Neural progenitor cell (in vitro differentiated cells): ENCODE results near the gene TMED9. TPM values are rescaled to one million over a fixed set of nuclear protein-coding genes. Genes with fewer than 3 reads are reported as not detected.

Source experiments
- total RNA-seq: library from RNA; depleted of rRNA; stranded (reverse); fragments of >200 nt; gene quantifications from 2 replicates; pipeline ENCODE4 v1.2.3, GENCODE V29; 2015; ENCODE audit warnings: low replicate concordance

TMED9 gene
- total RNA-seq, 1 donor from 2014 or later = 30.9 TPM

Other genes starting within 250 kb of the TMED9 start
- gene LMAN2, start 240.5 kb upstream of the TMED9 start, total RNA-seq = 96.5 and 116 TPM in 2 replicates
- gene RGS14, start 234.3 kb upstream of the TMED9 start, total RNA-seq = 3.2 and 19.0 TPM in 2 replicates
- not detected in 2 replicates for gene SLC34A1, start 207.8 kb upstream of the TMED9 start, total RNA-seq
- not detected in 2 replicates for gene PFN3, start 191.5 kb upstream of the TMED9 start, total RNA-seq
- 2.0 TPM in 1 of 2 replicates, not detected in the other for gene F12, start 182.6 kb upstream of the TMED9 start, total RNA-seq
- 24.0 and 50.6 TPM in 2 replicates for gene GRK6, start 165.5 kb upstream of the TMED9 start, total RNA-seq
- gene PRR7, start 145.4 kb upstream of the TMED9 start, total RNA-seq = 4.5 and 31.7 TPM in 2 replicates
- 113 and 338 TPM in 2 replicates for gene DBN1, start 118.6 kb upstream of the TMED9 start, total RNA-seq
- 38.7 and 208 TPM in 2 replicates for gene PDLIM7, start 94.6 kb upstream of the TMED9 start, total RNA-seq
- 0.54 and 0.93 TPM in 2 replicates for gene DOK3, start 82.4 kb upstream of the TMED9 start, total RNA-seq
- 60.7 and 118 TPM in 2 replicates for gene DDX41, start 75.2 kb upstream of the TMED9 start, total RNA-seq
- gene FAM193B, start 37.6 kb upstream of the TMED9 start, total RNA-seq = 42.5 and 78.5 TPM in 2 replicates
- gene B4GALT7, start 7.9 kb downstream of the TMED9 start, total RNA-seq = 11.6 and 23.1 TPM in 2 replicates
- gene FAM153A, start 190.7 kb downstream of the TMED9 start, total RNA-seq = 0.50 TPM in 1 of 2 replicates, not detected in the other